HepG2 (cell line): Measurements from ENCODE around the gene PTPRD. TPM values are rescaled to one million over a fixed set of nuclear protein-coding genes. Genes with fewer than 3 reads are reported as not detected.

Experiments
- ATAC-seq: fragments of 200-7000 bp; cut with Tn5 transposase; 3 replicates; pipeline ENCODE4 v1.9.1; 2020; ENCODE audit warnings: mild to moderate bottlenecking, moderate library complexity
- BruUV-seq: library from RNA; stranded (reverse); fragments of 400-500 nt; replicated peaks from 2 replicates; lab custom pipeline; 2021; lab: Mats Ljungman, UMichigan
- CTCF ChIA-PET: fragments of 300-600 bp; formaldehyde crosslinking; extraction: SDS; loops from one replicate; lab custom pipeline; 2021; ENCODE audit warnings: low total read pairs, inconsistent platforms, low intra/inter-chr PET ratio; lab: Yijun Ruan, JAX
- POLR2A ChIA-PET: fragments of 350-600 bp; sonication (Branson Sonifier 250); formaldehyde crosslinking; loops from one replicate; lab custom pipeline; 2020; ENCODE audit warnings: antibody characterized with exemption, inconsistent platforms; lab: Yijun Ruan, JAX
- DNase-seq: peaks from one replicate; pipeline ENCODE4 v3.0.0-alpha.2; 2015; ENCODE audit warnings: low spot score
- FAIRE-seq: peaks from 3 replicates; lab custom pipeline; 2011; peaks lifted over from hg19 to GRCh38; lab: Jason Lieb, UNC
- H2AFZ ChIP-seq: one replicate; pipeline ENCODE4 v1.6.1; 2011; ENCODE audit warnings: low read length, inconsistent platforms
- H3K27ac ChIP-seq: fragments of 300-600 bp; 3 replicates; pipeline ENCODE4 v1.8.0; 2011; ENCODE audit warnings: mixed run types, mild to moderate bottlenecking, mixed read lengths, low read length, inconsistent platforms; ENCODE audit not compliant: insufficient read depth; ENCODE audit errors: extremely low read length
- H3K27me3 ChIP-seq, 2 experiments: fragments of 200-600 bp in 1 of 2; 2 replicates in 1 of 2; 3 replicates in 1 of 2; pipeline versions ENCODE4 v1.6.0 to v1.8.0; 2011; ENCODE audit warnings: low read length in 2 of 2, mild to moderate bottlenecking in 2 of 2, moderate library complexity in 2 of 2, inconsistent platforms in 1 of 2; ENCODE audit not compliant: insufficient read depth in 2 of 2, control insufficient read depth in 1 of 2
- H3K36me3 ChIP-seq, 2 experiments: fragments of 200-600 bp in 1 of 2; replicated peaks in 1 of 2; 2 replicates in 1 of 2; 3 replicates in 1 of 2; pipeline versions ENCODE4 v1.5.1 to v1.8.0; 2011; ENCODE audit warnings: low read length in 2 of 2, inconsistent platforms in 1 of 2; ENCODE audit not compliant: insufficient read depth in 2 of 2, control insufficient read depth in 1 of 2
- H3K4me1 ChIP-seq: 2 replicates; pipeline ENCODE4 v1.5.1; 2012; ENCODE audit warnings: low read length, inconsistent platforms; ENCODE audit not compliant: insufficient read depth
- H3K4me2 ChIP-seq: 2 replicates; pipeline ENCODE4 v1.6.0; 2011; ENCODE audit warnings: low read depth, low read length, inconsistent platforms
- H3K4me3 ChIP-seq, 3 experiments: fragments of 200-600 bp in 1 of 3; sonication (generic), shearing (Covaris generic) in 1 of 3; replicated peaks in 1 of 3; 2 replicates each; pipeline ENCODE4 v1.5.1; 2011 to 2016; ENCODE audit warnings: low read length in 3 of 3, inconsistent platforms in 2 of 3, low read depth in 2 of 3, mild to moderate bottlenecking in 2 of 3, control low read depth in 1 of 3, mixed read lengths in 1 of 3; ENCODE audit not compliant: insufficient read depth in 1 of 3
- H3K79me2 ChIP-seq: one replicate; pipeline ENCODE4 v1.6.1; 2011; ENCODE audit warnings: low read length, inconsistent platforms; ENCODE audit not compliant: insufficient read depth
- H3K9ac ChIP-seq: 2 replicates; pipeline ENCODE4 v1.6.0; 2011; ENCODE audit warnings: mild to moderate bottlenecking, low read depth, low read length, inconsistent platforms; ENCODE audit not compliant: insufficient read depth
- H3K9me3 ChIP-seq: 2 replicates; pipeline ENCODE4 v1.5.1; 2012; ENCODE audit warnings: mild to moderate bottlenecking, low read length
- H4K20me1 ChIP-seq: 2 replicates; pipeline ENCODE4 v1.6.0; 2011; ENCODE audit warnings: inconsistent platforms, mild to moderate bottlenecking, low read length, moderate library complexity; ENCODE audit not compliant: insufficient read depth
- GTF2F1 ChIP-seq: fragments of 150-350 bp; IDR thresholded peaks from 2 replicates; pipeline ENCODE4 v1.6.1; 2014; ENCODE audit warnings: low read length
- HNF4A ChIP-seq: sonication (generic); formaldehyde crosslinking; IDR thresholded peaks from 2 replicates; pipeline ENCODE4 v1.4.0; 2020; ENCODE audit warnings: missing genetic modification reagents
- HNRNPUL1 ChIP-seq: fragments of 200-400 bp; formaldehyde crosslinking; IDR thresholded peaks from 2 replicates; pipeline ENCODE4 v1.6.1; 2017; ENCODE audit warnings: low read depth, mild to moderate bottlenecking, low read length, moderate library complexity
- MBNL3 ChIP-seq: fragments of 250-450 bp; sonication (Bioruptor Pico); conservative IDR thresholded peaks from 2 replicates; pipeline ENCODE4 v1.8.0; 2022; ENCODE audit warnings: mild to moderate bottlenecking, inconsistent platforms
- POLR2A ChIP-seq, 2 experiments: IDR thresholded peaks; 2 replicates each; pipeline ENCODE4 v1.6.1; 2011; ENCODE audit warnings: low read depth in 2 of 2, low read length in 2 of 2, mild to moderate bottlenecking in 1 of 2, moderate library complexity in 1 of 2; ENCODE audit not compliant: insufficient read depth in 1 of 2
- RBFOX2 ChIP-seq: fragments of 200-400 bp; formaldehyde crosslinking; IDR thresholded peaks from 2 replicates; pipeline ENCODE4 v1.6.1; 2017; ENCODE audit warnings: low read depth, mild to moderate bottlenecking, low read length
- TMF1 ChIP-seq: sonication (generic); formaldehyde crosslinking; IDR thresholded peaks from 2 replicates; pipeline ENCODE4 v1.8.1; 2022; ENCODE audit warnings: low read depth, missing genetic modification reagents
- ZBTB40 ChIP-seq, 2 experiments: fragments of 450-650 bp in 1 of 2; sonication (generic) in 1 of 2; formaldehyde crosslinking in 1 of 2; IDR thresholded peaks; 2 replicates each; pipeline versions ENCODE4 v1.6.1 to v1.8.0; 2016 to 2022; ENCODE audit warnings: antibody characterized with exemption in 1 of 2, mild to moderate bottlenecking in 1 of 2, missing genetic modification reagents in 1 of 2
- ZHX1 ChIP-seq: sonication (generic); formaldehyde crosslinking; IDR thresholded peaks from 2 replicates; pipeline ENCODE4 v1.8.1; 2022; ENCODE audit warnings: low read depth, mild to moderate bottlenecking, missing genetic modification reagents
- ZMYM3 ChIP-seq: sonication (generic); formaldehyde crosslinking; IDR thresholded peaks from 2 replicates; pipeline ENCODE4 v1.5.1; 2020; ENCODE audit warnings: mild to moderate bottlenecking, missing genetic modification reagents
- ZNF629 ChIP-seq: sonication (generic); formaldehyde crosslinking; conservative IDR thresholded peaks from 2 replicates; pipeline ENCODE4 v1.5.0; 2020; ENCODE audit warnings: missing genetic modification reagents
- ZNF891 ChIP-seq: sonication (generic); formaldehyde crosslinking; IDR thresholded peaks from 2 replicates; pipeline ENCODE4 v1.5.0; 2020; ENCODE audit warnings: mild to moderate bottlenecking, missing genetic modification reagents
- WGBS: methylation state at CpG from one replicate; pipeline ENCODE4 v1.1.6; 2017; ENCODE audit warnings: low lambda C conversion rate; 5-methylcytosine and 5-hydroxymethylcytosine counted together
- in situ Hi-C: cut with HindIII; loops from 2 replicates; pipeline ENCODE4 v1.10.0; 2017; ENCODE audit warnings: low pct_unique_long_range_greater_than_20kb; ENCODE audit not compliant: extremely low pct_ligation_motif_present
- intact Hi-C: fragments of 100-400 bp; cut with micrococcal nuclease; formaldehyde crosslinking; loops from one replicate; pipeline ENCODE4 v1.10.0; 2022; ENCODE audit not compliant: unreplicated experiment
- polyA plus RNA-seq, 8 experiments: library from polyadenylated mRNA; depleted of rRNA in 3 of 8; stranded (reverse) in 7 of 8; unstranded in 1 of 8; fragments of >200 nt; fragmentation: Illumina TruSeq in 4 of 8; extraction: Trizol in 4 of 8; gene quantifications; 2 replicates each; pipeline versions ENCODE4 v1.2.1 to v1.2.3, GENCODE V29; 2011 to 2016; ENCODE audit warnings: low read depth in 4 of 8, missing spikeins in 1 of 8, mixed read lengths in 1 of 8; ENCODE audit not compliant: insufficient read depth in 1 of 8
- total RNA-seq, 5 experiments: library from RNA; depleted of rRNA; stranded (reverse); fragments of >200 nt; fragmentation: Illumina TruSeq; extraction: Trizol; gene quantifications; 2 replicates each; pipeline ENCODE4 v1.2.3, GENCODE V29; 2016; ENCODE audit warnings: low read depth in 1 of 5
- TF ChIP-seq, protein P1 (sequence below): sonication (generic); formaldehyde crosslinking; IDR thresholded peaks from 2 replicates; pipeline ENCODE4 v1.5.0; 2020; ENCODE audit warnings: missing genetic modification reagents

PTPRD gene
- total and polyA plus RNA-seq, 2 of the 13 experiments (the other 11 are each of a cell fraction or from before 2014, with no cell fraction given), result 0.05 TPM; not detected in 1

- TF ChIP-seq RBFOX2, result no peak
- no peak for TF ChIP-seq MBNL3 (CRISPR knock-in tag)
- TF ChIP-seq, protein P1, sequence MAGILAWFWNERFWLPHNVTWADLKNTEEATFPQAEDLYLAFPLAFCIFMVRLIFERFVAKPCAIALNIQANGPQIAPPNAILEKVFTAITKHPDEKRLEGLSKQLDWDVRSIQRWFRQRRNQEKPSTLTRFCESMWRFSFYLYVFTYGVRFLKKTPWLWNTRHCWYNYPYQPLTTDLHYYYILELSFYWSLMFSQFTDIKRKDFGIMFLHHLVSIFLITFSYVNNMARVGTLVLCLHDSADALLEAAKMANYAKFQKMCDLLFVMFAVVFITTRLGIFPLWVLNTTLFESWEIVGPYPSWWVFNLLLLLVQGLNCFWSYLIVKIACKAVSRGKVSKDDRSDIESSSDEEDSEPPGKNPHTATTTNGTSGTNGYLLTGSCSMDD (CRISPR knock-in tag), result no peak
- TF ChIP-seq HNRNPUL1, result no peak
- no peak for TF ChIP-seq GTF2F1
- no peak for TF ChIP-seq TMF1
- no peak for TF ChIP-seq ZNF629 (CRISPR knock-in tag)
- TF ChIP-seq POLR2A (IDR thresholded peaks at IDR 0.05; ENCODE audit: insufficient read depth in 1 of 2, low read depth in 2 of 2, low read length in 2 of 2), result no peak
- TF ChIP-seq ZBTB40 (IDR thresholded peaks at IDR 0.05), result no peak
- no peak for TF ChIP-seq ZBTB40 (CRISPR knock-in tag; IDR thresholded peaks at IDR 0.05)
- no peak for TF ChIP-seq ZNF891 (CRISPR knock-in tag)
- TF ChIP-seq ZHX1 (CRISPR knock-in tag), result no peak
- TF ChIP-seq ZMYM3 (CRISPR knock-in tag), result no peak
- TF ChIP-seq HNF4A, result no peak
- H2AFZ ChIP-seq, result no peak overlapping the region
- no peak for FAIRE-seq
These were observed 2098.0 kb downstream of the PTPRD start for GRCh38 chr9:8514760-8515159.

More at GRCh38 chr9:8514760-8515159, 2098.0 kb downstream of the PTPRD start:
- H3K36me3 ChIP-seq, result no peaks in the 10 kb centered on the region
- in situ Hi-C loops, result no loop called here
- H3K4me2 ChIP-seq, result no peak overlapping the region
- no TSS peak for BruUV-seq
- no peaks in the 10 kb centered on the region for H3K4me1 ChIP-seq
- intact Hi-C loops, result no loop called here
- CTCF ChIA-PET, result no interaction called here
- H3K79me2 ChIP-seq, result no peaks in the 10 kb centered on the region
- H4K20me1 ChIP-seq, result no peaks in the 10 kb centered on the region
- no peak overlapping the region for H3K9ac ChIP-seq
- WGBS, result 7% methylated on average over 5 of the region's 5 CpGs
- ATAC-seq (no peak), DNase-seq (no peak)
- peaks cover 27% of the 10 kb centered on the region for H3K9me3 ChIP-seq
- POLR2A ChIA-PET, result no interaction called here
- H3K27me3 ChIP-seq, result no peaks in the 10 kb centered on the region
- H3K27ac ChIP-seq, result no peak overlapping the region
- no peak overlapping the region for H3K4me3 ChIP-seq
